HEK293T (cell line): ENCODE data around the gene TNK1.
A peak's percentile ranks its signal among the peaks of the same experiment; 100 is the strongest.

Experiments
- CTCF ChIA-PET: fragments of 350-600 bp; formaldehyde crosslinking; extraction: SDS; loops from one replicate; lab custom pipeline; 2021; ENCODE audit warnings: antibody characterized with exemption, inconsistent platforms; lab: Yijun Ruan, JAX
- POLR2A ChIA-PET: fragments of 350-600 bp; formaldehyde crosslinking; extraction: SDS; loops from one replicate; lab custom pipeline; 2020; ENCODE audit warnings: antibody characterized with exemption, inconsistent platforms; lab: Yijun Ruan, JAX
- DNase-seq: peaks from one replicate; pipeline ENCODE4 v3.0.0; 2012; ENCODE audit warnings: mixed read lengths; ENCODE audit errors: extremely low spot score
- ARNT ChIP-seq: fragments of 450-650 bp; IDR thresholded peaks from 2 replicates; pipeline ENCODE4 v1.6.1; 2017; ENCODE audit warnings: mild to moderate bottlenecking
- BHLHE40 ChIP-seq: fragments of 450-650 bp; IDR thresholded peaks from 2 replicates; pipeline ENCODE4 v1.6.1; 2016; ENCODE audit warnings: mild to moderate bottlenecking, moderate library complexity, borderline replicate concordance
- CTBP1 ChIP-seq: fragments of 450-650 bp; IDR thresholded peaks from 2 replicates; pipeline ENCODE4 v1.6.1; 2016; ENCODE audit warnings: borderline replicate concordance
- ELF4 ChIP-seq: fragments of 450-650 bp; IDR thresholded peaks from 2 replicates; pipeline ENCODE4 v1.6.1; 2017; ENCODE audit warnings: antibody characterized with exemption
- FOXA1 ChIP-seq: fragments of 450-650 bp; IDR thresholded peaks from 2 replicates; pipeline ENCODE4 v1.6.1; 2016; ENCODE audit warnings: mild to moderate bottlenecking
- FOXK2 ChIP-seq: fragments of 450-650 bp; IDR thresholded peaks from 2 replicates; pipeline ENCODE4 v1.6.1; 2016; ENCODE audit warnings: mild to moderate bottlenecking
- FOXM1 ChIP-seq: fragments of 450-650 bp; IDR thresholded peaks from 2 replicates; pipeline ENCODE4 v1.6.1; 2017; ENCODE audit warnings: mild to moderate bottlenecking, borderline replicate concordance
- HDGF ChIP-seq: fragments of 450-650 bp; IDR thresholded peaks from 2 replicates; pipeline ENCODE4 v1.6.1; 2017; ENCODE audit warnings: antibody characterized with exemption, borderline replicate concordance
- L3MBTL2 ChIP-seq: fragments of 450-650 bp; conservative IDR thresholded peaks from 2 replicates; pipeline ENCODE4 v1.6.1; 2016; ENCODE audit warnings: mild to moderate bottlenecking
- LEF1 ChIP-seq: fragments of 450-650 bp; IDR thresholded peaks from 2 replicates; pipeline ENCODE4 v1.6.1; 2017; ENCODE audit warnings: mild to moderate bottlenecking, borderline replicate concordance
- NFRKB ChIP-seq: fragments of 450-650 bp; IDR thresholded peaks from 2 replicates; pipeline ENCODE4 v1.6.1; 2016; ENCODE audit warnings: mild to moderate bottlenecking, moderate library complexity
- PKNOX1 ChIP-seq: fragments of 450-650 bp; IDR thresholded peaks from 2 replicates; pipeline ENCODE4 v1.6.1; 2016
- SP1 ChIP-seq: fragments of 450-650 bp; IDR thresholded peaks from 2 replicates; pipeline ENCODE4 v1.6.1; 2017
- SUZ12 ChIP-seq: fragments of 450-650 bp; IDR thresholded peaks from 2 replicates; pipeline ENCODE4 v1.6.1; 2016; ENCODE audit warnings: mild to moderate bottlenecking
- TARDBP ChIP-seq: fragments of 450-650 bp; IDR thresholded peaks from 2 replicates; pipeline ENCODE4 v1.6.1; 2016
- ZNF384 ChIP-seq: fragments of 450-650 bp; IDR thresholded peaks from 2 replicates; pipeline ENCODE4 v1.6.1; 2016

Gene TNK1

GRCh38 chr17:7348478-7349242 is 32.2 kb upstream of the TNK1 start:
- no peak for DNase-seq
- POLR2A ChIA-PET = interaction anchor here (1.1 to 2.0 kb wide), 3 partner anchors 19 to 37 kb away, joined by 3 to 7 read pairs (median 7); partner anchors contain the start of gene NEURL4
- CTCF ChIA-PET = interaction anchor here (1.7 kb wide), 1 partner anchor 19 kb away, joined by 5 read pairs; the partner anchor contains the start of gene NEURL4
- TF ChIP-seq FOXK2 = no peak
- TF ChIP-seq ZNF384 = no peak
- TF ChIP-seq L3MBTL2 = no peak
- no peak for TF ChIP-seq FOXA1
- TF ChIP-seq PKNOX1 = no peak
- TF ChIP-seq SP1 = no peak
- TF ChIP-seq SUZ12 = no peak
- no peak for TF ChIP-seq FOXM1
- no peak for TF ChIP-seq ELF4
- no peak for TF ChIP-seq ARNT
- TF ChIP-seq NFRKB = no peak
- no peak for TF ChIP-seq HDGF
- TF ChIP-seq CTBP1 = no peak
- no peak for TF ChIP-seq BHLHE40
- no peak for TF ChIP-seq TARDBP
- no peak for TF ChIP-seq LEF1

GRCh38 chr17:7351665-7352502 is 29.0 kb upstream of the TNK1 start, which contains the start of gene KCTD11:
KCTD11 (plus strand) TSS chr17:7352162.
- POLR2A ChIA-PET = interaction anchor here (0.6 to 2.0 kb wide), 8 partner anchors 10 to 209 kb away, joined by 3 to 14 read pairs (median 4); partner anchors contain the start of genes NEURL4 and TMEM256
- no peak for TF ChIP-seq FOXK2
- no peak for TF ChIP-seq BHLHE40
- TF ChIP-seq TARDBP = no peak
- TF ChIP-seq FOXM1 = no peak
- TF ChIP-seq NFRKB = no peak
- no peak for TF ChIP-seq HDGF
- no peak for TF ChIP-seq PKNOX1

GRCh38 chr17:7352503-7352889 is 28.4 kb upstream of the TNK1 start:
- DNase-seq = no peak
- ChIA-PET CTCF (no interaction called here), POLR2A (interaction anchor here (0.8 to 1.2 kb wide), 2 partner anchors 23 to 208 kb away, joined by 3 to 4 read pairs; partner anchors contain the start of gene NEURL4)
- TF ChIP-seq CTBP1 = no peak

More at GRCh38 chr17:7351665-7352502, 29.0 kb upstream of the TNK1 start, which contains the start of gene KCTD11:
- CTCF ChIA-PET = no interaction called here
- peak; percentile 80 for DNase-seq

GRCh38 chr17:7352910-7353635 is 27.8 kb upstream of the TNK1 start:
- ChIA-PET CTCF (no interaction called here), POLR2A (interaction anchor here (1.0 to 1.2 kb wide), 6 partner anchors 24 to 207 kb away, joined by 3 to 11 read pairs (median 3); partner anchors contain the start of genes NEURL4, TMEM102, TNFSF13 and ZBTB4)
- no peak for DNase-seq
- TF ChIP-seq TARDBP (no peak), LEF1 (no peak), ELF4 (no peak), FOXK2 (no peak), BHLHE40 (no peak), L3MBTL2 (no peak), SP1 (no peak), ARNT (no peak), ZNF384 (no peak), CTBP1 (no peak)

GRCh38 chr17:7354262-7354843 is 26.5 kb upstream of the TNK1 start:
- ChIA-PET POLR2A (interaction anchor here (0.7 to 2.8 kb wide), 6 partner anchors 24 to 206 kb away, joined by 3 to 14 read pairs (median 3); partner anchors contain the start of genes TMEM102 and ZBTB4), CTCF (interaction anchor here (1.5 kb wide), 1 partner anchor 16 kb away, joined by 5 read pairs; no protein-coding TSS in a partner anchor)
- DNase-seq = no peak
- TF ChIP-seq SUZ12 (no peak), PKNOX1 (no peak), SP1 (no peak)
